Bronchial smooth muscle cell (primary cell): ENCODE data around the gene MAPKAPK2. TPM values are rescaled to one million over a fixed set of nuclear protein-coding genes. Genes with fewer than 3 reads are reported as not detected.

ENCODE experiments used
- total RNA-seq: library from RNA; depleted of rRNA; stranded (reverse); fragments of >200 nt; gene quantifications from 2 replicates; pipeline ENCODE4 v1.2.1, GENCODE V29; 2014

MAPKAPK2 gene
- total RNA-seq: 21.7 and 27.4 TPM in 2 replicates

DNA sequence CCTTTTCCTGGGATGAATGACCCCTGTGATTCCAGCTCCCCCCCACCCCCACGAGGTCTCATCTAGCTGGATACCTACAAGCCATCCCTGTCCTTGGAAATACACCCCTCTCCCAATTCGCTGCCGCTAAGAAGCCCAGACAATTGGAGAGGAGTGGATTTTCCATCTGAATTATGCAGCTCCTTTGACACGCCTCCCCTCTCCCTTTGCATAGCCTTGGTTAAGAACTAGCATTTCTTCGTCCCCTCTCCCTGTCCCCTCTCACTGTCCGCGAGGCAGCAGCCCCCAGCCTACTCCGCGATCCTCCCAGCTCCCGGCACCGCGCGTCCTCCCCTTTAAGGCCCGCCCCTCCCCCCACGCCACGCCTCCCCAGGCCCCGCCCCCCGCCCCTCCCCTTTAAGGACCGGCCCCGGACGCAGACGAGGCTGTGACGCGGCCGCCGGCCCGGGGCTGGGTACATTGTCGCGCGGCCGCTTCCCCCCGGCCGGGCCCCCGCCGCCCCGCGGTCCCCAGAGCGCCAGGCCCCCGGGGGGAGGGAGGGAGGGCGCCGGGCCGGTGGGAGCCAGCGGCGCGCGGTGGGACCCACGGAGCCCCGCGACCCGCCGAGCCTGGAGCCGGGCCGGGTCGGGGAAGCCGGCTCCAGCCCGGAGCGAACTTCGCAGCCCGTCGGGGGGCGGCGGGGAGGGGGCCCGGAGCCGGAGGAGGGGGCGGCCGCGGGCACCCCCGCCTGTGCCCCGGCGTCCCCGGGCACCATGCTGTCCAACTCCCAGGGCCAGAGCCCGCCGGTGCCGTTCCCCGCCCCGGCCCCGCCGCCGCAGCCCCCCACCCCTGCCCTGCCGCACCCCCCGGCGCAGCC, at the start of gene MAPKAPK2:
MAPKAPK2 (plus strand) TSS at position 428 of the 856 bp plus-strand sequence; CDS start at position 753, 325 bp downstream.

GRCh38 chr1:206635080-206635977, 49.4 kb upstream of the MAPKAPK2 start, which contains the start of gene DYRK3:
DYRK3 (plus strand) TSS chr1:206635536; CDS start chr1:206635704, 168 bp downstream.

GRCh38 chr1:206770531-206771337, 86.0 kb downstream of the MAPKAPK2 start, which contains the start of gene IL19:
IL19 (plus strand) TSS chr1:206770773; CDS start chr1:206836663, 65,890 bp downstream.

DNA sequence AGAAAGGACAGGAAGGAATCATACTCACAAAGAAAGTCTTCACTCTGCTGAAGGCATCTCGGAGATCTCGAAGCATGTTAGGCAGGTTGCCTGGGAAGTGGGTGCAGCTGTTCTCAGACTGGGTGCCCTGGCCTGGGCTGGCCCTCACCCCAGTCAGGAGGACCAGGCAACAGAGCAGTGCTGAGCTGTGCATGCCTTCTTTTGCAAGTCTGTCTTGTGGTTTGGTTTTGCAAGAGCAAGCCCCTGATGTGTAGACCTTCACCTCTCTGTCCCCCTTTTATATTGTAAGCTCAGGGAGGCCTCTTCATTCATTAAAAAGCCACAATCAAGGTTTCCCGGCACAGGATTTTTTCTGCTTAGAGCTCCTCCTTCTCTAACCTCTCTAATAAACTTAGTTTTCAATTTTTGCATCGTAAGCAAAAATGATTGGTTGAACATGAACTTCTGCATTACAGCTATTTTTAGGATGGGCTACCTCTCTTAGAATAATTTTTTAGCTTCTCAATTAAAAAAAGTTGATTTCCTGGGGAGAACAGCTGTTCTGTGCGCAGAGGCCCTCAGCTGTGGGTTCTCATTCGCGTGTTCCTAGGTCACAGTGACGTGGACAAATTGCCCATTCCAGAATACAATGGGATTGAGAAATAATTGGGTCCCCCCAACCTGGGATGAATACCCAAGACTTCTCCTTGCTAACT, 87.7 kb downstream of the MAPKAPK2 start, which contains the start of gene IL10:
IL10 (minus strand) TSS at position 252 of the 695 bp plus-strand sequence; CDS start at position 193, 59 bp downstream.

Other genes starting within 250 kb of the MAPKAPK2 start
- gene IKBKE, start 214.4 kb upstream of the MAPKAPK2 start, total RNA-seq: 13.1 and 16.7 TPM in 2 replicates
- 1.7 and 2.4 TPM in 2 replicates for gene RASSF5, start 177.4 kb upstream of the MAPKAPK2 start, total RNA-seq
- gene EIF2D, start 72.4 kb upstream of the MAPKAPK2 start, total RNA-seq: 45.6 and 56.8 TPM in 2 replicates
- 15.4 and 24.6 TPM in 2 replicates for gene DYRK3, start 49.4 kb upstream of the MAPKAPK2 start, total RNA-seq
- not detected in 2 replicates for gene IL19, start 85.9 kb downstream of the MAPKAPK2 start, total RNA-seq
- not detected in 2 replicates for gene IL10, start 87.6 kb downstream of the MAPKAPK2 start, total RNA-seq
- not detected in 2 replicates for gene IL20, start 180.7 kb downstream of the MAPKAPK2 start, total RNA-seq
- gene IL24, start 212.5 kb downstream of the MAPKAPK2 start, total RNA-seq: not detected in 2 replicates
- not detected in 2 replicates for gene FCMR, start 237.0 kb downstream of the MAPKAPK2 start, total RNA-seq